ENCODE measurements around the gene HSF5. TPM values are rescaled to one million over a fixed set of nuclear protein-coding genes. Genes with fewer than 3 reads are reported as not detected.

The HSF5 gene, protein sequence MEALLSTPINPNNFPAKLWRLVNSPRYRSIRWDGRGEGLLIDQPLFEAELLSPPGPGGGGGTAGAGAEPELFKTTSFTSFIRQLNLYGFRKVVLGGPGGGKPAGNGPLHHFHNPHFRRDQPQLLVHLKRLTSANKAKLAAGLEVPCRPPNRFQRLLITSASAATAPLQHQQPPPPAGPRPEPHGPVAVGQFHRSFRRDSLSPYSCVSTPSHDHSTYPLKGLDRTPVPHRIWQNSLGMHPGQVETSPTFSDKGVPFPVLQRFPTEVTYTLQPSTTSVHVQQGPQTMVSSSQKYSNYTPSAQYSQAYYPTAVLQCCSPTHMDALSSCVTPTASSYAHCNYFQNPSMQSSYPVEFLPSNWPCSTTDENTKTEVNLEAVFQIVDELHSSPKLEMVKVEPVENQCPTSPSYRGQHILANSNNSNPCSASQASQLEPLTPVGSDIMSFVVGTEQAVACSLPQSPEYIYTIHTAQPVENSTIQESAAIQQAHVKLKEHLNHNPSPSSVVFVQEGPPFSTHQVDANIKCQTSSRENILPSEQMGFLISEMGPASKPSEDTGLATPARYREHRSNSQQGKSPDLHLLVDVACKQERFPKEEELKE
- total RNA-seq, result not detected in 2 replicates

DNA sequence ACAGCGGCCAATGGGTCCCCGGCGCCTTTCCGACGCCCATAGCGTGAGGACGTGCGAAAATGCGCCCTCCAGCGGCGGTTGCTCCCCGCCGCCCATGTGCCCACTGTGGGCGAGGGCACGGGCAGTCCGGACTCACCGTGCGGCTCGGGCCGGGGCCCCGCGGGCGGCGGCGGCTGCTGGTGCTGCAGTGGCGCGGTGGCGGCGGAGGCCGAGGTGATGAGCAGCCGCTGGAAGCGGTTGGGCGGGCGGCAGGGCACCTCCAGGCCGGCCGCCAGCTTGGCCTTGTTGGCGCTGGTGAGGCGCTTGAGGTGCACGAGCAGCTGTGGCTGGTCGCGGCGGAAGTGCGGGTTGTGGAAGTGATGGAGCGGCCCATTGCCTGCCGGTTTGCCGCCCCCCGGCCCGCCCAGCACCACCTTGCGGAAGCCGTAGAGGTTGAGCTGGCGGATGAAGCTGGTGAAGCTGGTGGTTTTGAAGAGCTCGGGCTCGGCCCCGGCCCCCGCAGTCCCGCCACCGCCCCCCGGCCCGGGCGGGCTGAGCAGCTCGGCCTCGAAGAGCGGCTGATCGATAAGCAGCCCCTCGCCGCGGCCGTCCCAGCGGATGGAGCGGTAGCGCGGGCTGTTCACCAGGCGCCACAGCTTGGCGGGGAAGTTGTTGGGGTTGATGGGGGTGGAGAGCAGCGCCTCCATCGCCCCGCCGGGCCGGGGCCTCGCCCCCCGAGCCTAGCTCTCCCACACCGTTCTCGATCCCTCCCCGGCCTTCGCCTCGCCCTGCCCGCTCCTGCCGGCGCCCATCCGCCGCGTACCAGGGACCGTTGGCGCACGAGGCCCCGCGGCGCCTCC, at the start of gene HSF5:
TSS of gene HSF5 (minus strand) at position 820 of the 839 bp plus-strand sequence. CDS start at position 686, 134 bp downstream.

DNA sequence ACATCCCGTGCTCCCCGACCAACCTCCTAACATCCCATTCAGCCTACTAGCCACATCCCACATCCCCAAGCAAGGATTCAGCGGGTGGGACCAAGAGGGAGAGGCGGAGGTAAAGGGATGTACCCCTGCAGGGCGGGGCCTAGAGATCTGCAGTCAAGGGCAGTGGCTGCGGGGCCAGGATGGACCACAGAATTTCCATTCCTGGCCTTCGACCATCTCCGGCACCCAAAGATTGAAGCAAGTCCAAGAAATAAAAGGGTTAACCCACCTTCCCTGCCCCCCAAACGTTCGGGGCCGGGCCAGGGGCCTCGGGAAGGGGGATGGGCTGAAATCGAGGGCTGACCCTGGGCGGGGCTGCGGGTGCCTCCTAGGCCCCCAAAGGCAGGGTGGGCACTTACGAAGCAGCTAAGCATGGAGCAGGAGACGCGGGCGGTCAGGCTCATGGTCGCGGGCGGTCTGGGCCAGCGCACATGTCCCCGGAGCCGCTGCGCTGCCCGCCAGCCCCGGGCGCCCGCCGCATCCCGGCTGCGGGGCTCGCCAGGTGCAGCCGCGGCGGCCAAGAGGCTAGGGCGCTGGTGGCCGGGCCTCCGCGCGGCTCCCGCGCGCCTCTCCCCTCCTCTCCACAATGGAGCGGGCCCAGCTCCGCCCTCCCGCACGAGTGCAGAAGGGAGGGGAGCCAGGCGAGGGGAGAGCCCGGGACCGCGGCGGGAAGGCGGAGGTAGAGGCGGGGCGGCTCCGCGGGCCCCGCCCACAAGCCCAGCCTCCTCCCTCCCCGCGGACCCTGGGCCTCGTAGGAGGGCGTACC, 26.0 kb upstream of the HSF5 start, which contains the start of gene MTMR4:
TSS of gene MTMR4 (minus strand) at position 674 of the 805 bp plus-strand sequence. CDS start at position 443, 231 bp downstream.

DNA sequence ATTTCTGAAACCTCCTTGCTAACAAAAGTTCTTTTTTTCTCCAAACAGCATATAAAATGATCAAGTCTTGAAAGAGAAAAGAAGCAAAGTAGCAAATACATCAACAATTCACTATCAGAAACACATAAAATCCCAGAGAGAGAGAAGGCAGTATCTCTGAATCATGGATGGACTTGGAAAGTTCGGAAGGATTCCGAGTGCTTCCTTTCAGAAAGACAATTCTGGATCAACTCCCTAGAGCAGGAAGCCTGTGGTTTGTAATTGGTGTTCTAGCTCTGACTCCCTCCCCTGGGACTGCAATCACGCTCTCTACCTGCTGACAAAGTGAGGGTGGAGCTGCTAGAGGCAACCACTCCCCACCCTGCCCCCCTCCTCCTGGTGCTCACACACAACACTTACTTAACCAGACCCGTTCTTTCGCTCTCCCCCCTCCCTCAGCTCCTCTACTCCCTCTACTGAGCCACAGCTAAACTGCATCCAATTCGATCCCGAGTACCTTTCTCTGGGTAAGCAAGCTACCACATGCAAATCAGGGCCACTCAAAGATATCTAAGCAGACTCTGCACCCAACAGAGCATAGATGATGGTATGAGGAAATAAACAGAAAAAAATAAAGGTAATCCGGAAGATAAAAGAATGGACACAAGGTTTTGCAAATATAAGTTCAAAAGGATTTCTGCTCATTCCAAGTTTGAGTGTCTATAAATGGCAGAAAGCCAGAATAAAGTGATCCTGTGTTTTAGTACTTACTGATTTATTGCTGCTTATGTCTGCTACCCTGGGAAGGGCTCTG, 70.7 kb downstream of the HSF5 start, which contains the start of gene RNF43:
TSS of gene RNF43 (minus strand) at position 235 of the 793 bp plus-strand sequence. CDS start 1,957 bp downstream, outside the sequence.

Other genes starting within 250 kb of the HSF5 start
- 0.07 TPM in 1 of 2 replicates, not detected in the other for gene LPO, start 249.8 kb downstream of the HSF5 start, total RNA-seq
- gene MPO, start 207.5 kb downstream of the HSF5 start, total RNA-seq, result not detected in 2 replicates
- 0.13 and 0.20 TPM in 2 replicates for gene TSPOAP1, start 159.6 kb downstream of the HSF5 start, total RNA-seq
- gene SUPT4H1, start 136.2 kb downstream of the HSF5 start, total RNA-seq, result 26.5 and 31.4 TPM in 2 replicates
- gene RNF43, start 70.9 kb downstream of the HSF5 start, total RNA-seq, result 0.20 TPM in 1 of 2 replicates, not detected in the other
- 53.8 and 76.7 TPM in 2 replicates for gene MTMR4, start 26.2 kb upstream of the HSF5 start, total RNA-seq
- 0.03 and 0.07 TPM in 2 replicates for gene TEX14, start 203.6 kb upstream of the HSF5 start, total RNA-seq
- 26.4 and 27.0 TPM in 2 replicates for gene RAD51C, start 204.2 kb upstream of the HSF5 start, total RNA-seq